Measurements from ENCODE around the gene IMPDH1. TPM values are rescaled to one million over a fixed set of nuclear protein-coding genes. Genes with fewer than 3 reads are reported as not detected.

The IMPDH1 gene
- total RNA-seq, 5 donors from 2014 or later (not counting 1 experiment from before 2014, with no cell fraction given), result 39.9 to 73.3 (median 65.6) TPM

DNA sequence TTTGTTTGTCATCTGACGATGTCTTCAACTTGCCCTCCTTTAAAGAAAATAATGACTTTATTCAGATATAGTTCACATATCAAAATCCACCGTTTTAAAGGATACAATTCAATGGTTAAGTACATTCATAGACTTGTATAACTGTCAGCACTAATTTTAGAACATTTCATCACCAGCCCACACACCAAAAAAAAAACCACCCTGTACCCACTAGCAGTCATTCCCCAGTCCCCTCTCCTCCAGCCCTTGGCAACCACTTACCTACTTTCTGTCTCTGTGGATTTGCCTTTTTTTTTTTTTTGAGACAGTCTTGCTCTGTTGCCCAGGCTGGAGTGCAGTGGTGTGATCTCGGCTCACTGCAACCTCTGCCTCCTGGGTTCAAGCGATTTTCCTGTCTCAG, 40.6 kb upstream of the IMPDH1 start:
- Mint-ChIP-seq H3K4me3 (no peak overlapping the region), H3K9me3 (no peaks in the 10 kb centered on the region), H3K4me1 (peaks cover 4 to 6% (median 6%) of the 10 kb centered on the region in 3 donors), H3K36me3 (no peaks in the 10 kb centered on the region), H3K27me3 (no peaks in the 10 kb centered on the region), H3K27ac (no peak overlapping the region)
- 80% methylated on average over 1 of the region's 4 CpGs for WGBS (ENCODE audit: insufficient coverage)
- peaks cover 0 to 6% of the 10 kb centered on the region in 2 experiments for H3K4me1 ChIP-seq (ENCODE audit: control insufficient read depth in 1 of 2, extremely low read depth in 1 of 2, insufficient read depth in 2 of 2, low read length in 2 of 2)
- no peaks in the 10 kb centered on the region for H3K36me3 ChIP-seq (ENCODE audit: control insufficient read depth in 2 of 2, extremely low read depth in 1 of 2, insufficient read depth in 1 of 2, low read length in 1 of 2)
- H3K27me3 ChIP-seq (replicated peaks in 1 of 2; ENCODE audit: control insufficient read depth in 2 of 2, extremely low read depth in 1 of 2, insufficient read depth in 2 of 2, low read length in 1 of 2), result peaks cover 0 to 8% of the 10 kb centered on the region in 2 experiments
- no peak for ATAC-seq (replicated peaks in 1 of 4)
- H3K4me3 ChIP-seq (ENCODE audit: control insufficient read depth in 1 of 2, extremely low read depth in 1 of 2, low read length in 1 of 2), result no peak overlapping the region
- POLR2A ChIA-PET, result no interaction called here
- CTCF ChIA-PET, result no interaction called here
- DNase-seq, result no peak
- H3K27ac ChIP-seq (ENCODE audit: low read length), result no peak overlapping the region
- H3K9me3 ChIP-seq, result no peaks in the 10 kb centered on the region

DNA sequence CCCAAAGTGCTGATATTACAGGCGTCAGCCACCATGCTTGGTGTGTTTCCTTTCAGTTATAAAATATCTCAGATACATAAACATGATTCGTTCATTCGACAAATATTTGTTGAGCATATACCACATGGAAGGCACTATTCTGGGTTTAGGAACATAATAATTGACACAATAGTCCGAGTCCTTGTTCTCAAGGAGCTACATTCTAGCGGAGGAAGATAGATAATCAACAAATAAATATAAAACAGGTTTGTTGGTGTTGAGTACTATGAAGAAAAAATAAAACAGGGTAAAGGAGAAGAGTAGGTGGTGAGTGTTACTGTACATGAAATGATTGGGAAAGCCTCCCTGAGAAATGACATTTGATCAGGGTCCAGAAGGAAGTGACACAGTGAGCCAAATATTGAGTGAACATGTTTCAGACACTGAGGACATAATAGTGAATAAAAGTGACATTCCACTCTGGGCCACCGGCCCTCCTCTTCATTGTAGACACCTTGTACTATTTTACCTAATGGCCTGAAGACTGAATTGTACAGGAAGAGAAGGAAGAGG, 39.0 kb upstream of the IMPDH1 start:
- no CpG with 5 or more reads among the region's 6 CpGs for WGBS (ENCODE audit: insufficient coverage)
- POLR2A ChIA-PET, result no interaction called here
- H3K9me3 ChIP-seq, result no peaks in the 10 kb centered on the region
- Mint-ChIP-seq H3K4me1 (no peaks in the 10 kb centered on the region), H3K4me3 (no peak overlapping the region), H3K27me3 (no peaks in the 10 kb centered on the region), H3K9me3 (no peaks in the 10 kb centered on the region), H3K27ac (no peak overlapping the region), H3K36me3 (no peaks in the 10 kb centered on the region)
- H3K4me1 ChIP-seq (ENCODE audit: control insufficient read depth in 1 of 2, extremely low read depth in 1 of 2, insufficient read depth in 2 of 2, low read length in 2 of 2), result no peaks in the 10 kb centered on the region
- no peak overlapping the region for H3K4me3 ChIP-seq (ENCODE audit: control insufficient read depth in 1 of 2, extremely low read depth in 1 of 2, low read length in 1 of 2)
- no peaks in the 10 kb centered on the region for H3K36me3 ChIP-seq (ENCODE audit: control insufficient read depth in 2 of 2, extremely low read depth in 1 of 2, insufficient read depth in 1 of 2, low read length in 1 of 2)
- no peaks in the 10 kb centered on the region for H3K27me3 ChIP-seq (replicated peaks in 1 of 2; ENCODE audit: control insufficient read depth in 2 of 2, extremely low read depth in 1 of 2, insufficient read depth in 2 of 2, low read length in 1 of 2)
- no peak overlapping the region for H3K27ac ChIP-seq (ENCODE audit: low read length)
- DNase-seq, result no peak
- no peak for ATAC-seq (replicated peaks in 1 of 4)
- CTCF ChIA-PET, result interaction anchor here (0.7 to 1.3 kb wide), 2 partner anchors 20 to 22 kb away, joined by 4 to 5 read pairs; no protein-coding TSS in a partner anchor

DNA sequence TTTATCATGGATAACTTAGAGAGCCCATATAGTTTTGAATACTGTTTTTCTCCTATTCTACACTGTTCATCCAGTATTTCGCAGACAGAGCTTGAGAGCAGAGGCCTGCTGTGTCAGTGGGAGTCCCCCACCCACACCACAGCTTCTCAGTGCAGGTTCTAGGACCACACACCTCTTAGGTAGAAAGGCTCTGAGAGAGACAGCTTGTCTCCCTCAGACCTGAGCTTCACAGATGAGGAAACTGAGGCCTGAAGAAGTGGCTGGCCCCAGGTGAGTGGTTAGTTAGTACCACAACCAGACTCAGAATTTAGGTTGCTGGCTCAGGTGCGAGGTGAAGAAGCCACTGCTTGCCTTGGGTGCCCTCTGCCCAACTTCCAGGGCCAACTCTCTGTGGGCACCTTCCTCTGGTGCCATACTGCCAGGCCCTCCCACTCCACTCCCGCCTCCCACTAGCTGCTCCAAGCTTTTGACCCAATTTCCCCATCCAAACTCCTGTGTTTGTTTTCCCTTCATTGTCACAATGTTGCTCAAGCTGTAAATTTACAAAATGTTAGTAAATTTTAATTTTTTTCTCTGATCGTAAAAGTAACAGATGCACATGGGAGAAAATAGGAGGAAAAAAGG, 38.3 kb upstream of the IMPDH1 start:
- H3K36me3 Mint-ChIP-seq, result no peaks in the 10 kb centered on the region
- Histone ChIP-seq H3K27me3 (replicated peaks in 1 of 2; ENCODE audit: control insufficient read depth in 2 of 2, extremely low read depth in 1 of 2, insufficient read depth in 2 of 2, low read length in 1 of 2) (no peaks in the 10 kb centered on the region), H3K9me3 (no peaks in the 10 kb centered on the region), H3K36me3 (ENCODE audit: control insufficient read depth in 2 of 2, extremely low read depth in 1 of 2, insufficient read depth in 1 of 2, low read length in 1 of 2) (no peaks in the 10 kb centered on the region), H3K27ac (ENCODE audit: low read length) (no peak overlapping the region), H3K4me3 (ENCODE audit: control insufficient read depth in 1 of 2, extremely low read depth in 1 of 2, low read length in 1 of 2) (no peak overlapping the region), H3K4me1 (ENCODE audit: control insufficient read depth in 1 of 2, extremely low read depth in 1 of 2, insufficient read depth in 2 of 2, low read length in 2 of 2) (no peaks in the 10 kb centered on the region)
- no peaks in the 10 kb centered on the region for H3K27me3 Mint-ChIP-seq
- ChIA-PET CTCF (no interaction called here), POLR2A (no interaction called here)
- H3K27ac Mint-ChIP-seq, result no peak overlapping the region
- no peak overlapping the region for H3K4me3 Mint-ChIP-seq
- DNase-seq, result no peak
- H3K9me3 Mint-ChIP-seq, result no peaks in the 10 kb centered on the region
- no peaks in the 10 kb centered on the region for H3K4me1 Mint-ChIP-seq
- WGBS (ENCODE audit: insufficient coverage), result no CpG with 5 or more reads among the region's 4 CpGs
- ATAC-seq (replicated peaks in 1 of 4), result no peak

DNA sequence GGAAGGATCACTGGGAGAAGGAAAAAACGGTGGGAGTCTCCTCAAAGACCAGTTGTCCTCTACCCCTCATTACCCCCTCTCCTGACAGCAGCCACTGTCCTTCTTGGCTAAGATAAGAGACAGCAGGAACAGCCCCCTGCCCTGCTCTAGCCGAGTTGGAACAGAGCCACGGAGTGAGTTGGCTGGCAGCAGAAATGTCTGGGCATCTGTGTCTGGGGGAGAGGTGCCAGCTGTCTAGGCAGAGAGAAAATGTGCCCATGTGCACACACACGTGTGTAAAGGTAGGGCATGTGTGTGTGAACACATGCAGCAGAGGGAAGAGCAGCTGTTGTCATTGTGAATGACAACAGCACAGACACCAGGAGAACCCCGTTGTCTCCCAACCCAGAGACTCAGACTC, 36.5 kb upstream of the IMPDH1 start:
- DNase-seq, result no peak
- Mint-ChIP-seq H3K36me3 (no peaks in the 10 kb centered on the region), H3K27me3 (no peaks in the 10 kb centered on the region), H3K9me3 (no peaks in the 10 kb centered on the region), H3K4me3 (no peak overlapping the region), H3K27ac (no peak overlapping the region), H3K4me1 (no peaks in the 10 kb centered on the region)
- ATAC-seq (replicated peaks in 1 of 4), result no peak
- H3K4me3 ChIP-seq (ENCODE audit: control insufficient read depth in 1 of 2, extremely low read depth in 1 of 2, low read length in 1 of 2), result no peak overlapping the region
- ChIA-PET CTCF (no interaction called here), POLR2A (no interaction called here)
- no peaks in the 10 kb centered on the region for H3K36me3 ChIP-seq (ENCODE audit: control insufficient read depth in 2 of 2, extremely low read depth in 1 of 2, insufficient read depth in 1 of 2, low read length in 1 of 2)
- no peaks in the 10 kb centered on the region for H3K4me1 ChIP-seq (ENCODE audit: control insufficient read depth in 1 of 2, extremely low read depth in 1 of 2, insufficient read depth in 2 of 2, low read length in 2 of 2)
- H3K9me3 ChIP-seq, result no peaks in the 10 kb centered on the region
- WGBS (ENCODE audit: insufficient coverage), result 57% methylated on average over 3 of the region's 5 CpGs
- H3K27ac ChIP-seq (ENCODE audit: low read length), result no peak overlapping the region
- H3K27me3 ChIP-seq (replicated peaks in 1 of 2; ENCODE audit: control insufficient read depth in 2 of 2, extremely low read depth in 1 of 2, insufficient read depth in 2 of 2, low read length in 1 of 2), result no peaks in the 10 kb centered on the region

DNA sequence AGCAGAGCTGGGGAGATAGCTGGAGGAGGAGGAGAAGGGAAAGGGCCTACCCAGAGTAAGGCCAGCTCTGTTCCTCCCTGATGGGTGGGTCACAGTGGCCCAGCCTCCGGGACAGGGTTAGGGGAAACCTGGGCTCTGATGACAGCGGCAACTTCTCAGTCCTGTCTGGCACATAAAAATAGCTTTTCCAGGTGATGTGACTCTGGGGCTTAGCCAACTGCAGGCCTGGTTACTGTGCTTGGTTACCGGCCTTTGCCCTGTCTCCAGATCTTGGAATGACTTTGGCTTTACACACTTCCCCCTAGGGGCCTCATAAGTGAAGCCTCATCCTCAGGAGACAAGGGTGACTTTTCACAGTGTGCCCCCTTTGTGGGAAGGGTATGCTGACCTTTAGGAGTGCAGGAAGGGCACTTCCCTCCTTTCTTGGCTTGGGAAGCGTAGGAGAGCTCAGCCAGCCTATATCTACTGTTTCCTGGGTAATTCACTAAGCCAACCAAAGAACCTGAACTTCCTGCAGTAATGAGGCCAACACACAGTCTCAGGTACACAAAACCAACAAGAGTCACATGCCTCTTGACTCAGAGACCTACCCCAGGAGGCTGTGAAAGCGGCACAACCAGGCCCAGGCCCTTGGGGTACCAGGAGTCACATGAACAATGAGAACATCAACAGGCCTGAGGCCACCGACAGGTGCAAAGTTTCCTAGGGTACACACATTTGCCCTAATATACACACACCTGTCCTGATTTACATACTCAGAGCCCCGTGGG, 34.2 kb upstream of the IMPDH1 start:
- H3K27me3 ChIP-seq (replicated peaks in 1 of 2; ENCODE audit: control insufficient read depth in 2 of 2, extremely low read depth in 1 of 2, insufficient read depth in 2 of 2, low read length in 1 of 2), result no peaks in the 10 kb centered on the region
- Mint-ChIP-seq H3K36me3 (no peaks in the 10 kb centered on the region), H3K4me3 (no peak overlapping the region), H3K4me1 (no peaks in the 10 kb centered on the region), H3K9me3 (no peaks in the 10 kb centered on the region), H3K27me3 (no peaks in the 10 kb centered on the region), H3K27ac (no peak overlapping the region)
- ChIA-PET CTCF (interaction anchor here in 1 of 2 donors (1.6 kb wide), 2 partner anchors 15 to 17 kb away, joined by 4 to 5 read pairs; no protein-coding TSS in a partner anchor), POLR2A (no interaction called here)
- no peaks in the 10 kb centered on the region for H3K4me1 ChIP-seq (ENCODE audit: control insufficient read depth in 1 of 2, extremely low read depth in 1 of 2, insufficient read depth in 2 of 2, low read length in 2 of 2)
- 75% methylated on average over 3 of the region's 7 CpGs for WGBS (ENCODE audit: insufficient coverage)
- H3K27ac ChIP-seq (ENCODE audit: low read length), result no peak overlapping the region
- DNase-seq, result no peak
- no peak overlapping the region for H3K4me3 ChIP-seq (ENCODE audit: control insufficient read depth in 1 of 2, extremely low read depth in 1 of 2, low read length in 1 of 2)
- ATAC-seq (replicated peaks in 1 of 4), result peak in 2 of 4 experiments; percentile 23 to 26
- no peaks in the 10 kb centered on the region for H3K9me3 ChIP-seq
- no peaks in the 10 kb centered on the region for H3K36me3 ChIP-seq (ENCODE audit: control insufficient read depth in 2 of 2, extremely low read depth in 1 of 2, insufficient read depth in 1 of 2, low read length in 1 of 2)

DNA sequence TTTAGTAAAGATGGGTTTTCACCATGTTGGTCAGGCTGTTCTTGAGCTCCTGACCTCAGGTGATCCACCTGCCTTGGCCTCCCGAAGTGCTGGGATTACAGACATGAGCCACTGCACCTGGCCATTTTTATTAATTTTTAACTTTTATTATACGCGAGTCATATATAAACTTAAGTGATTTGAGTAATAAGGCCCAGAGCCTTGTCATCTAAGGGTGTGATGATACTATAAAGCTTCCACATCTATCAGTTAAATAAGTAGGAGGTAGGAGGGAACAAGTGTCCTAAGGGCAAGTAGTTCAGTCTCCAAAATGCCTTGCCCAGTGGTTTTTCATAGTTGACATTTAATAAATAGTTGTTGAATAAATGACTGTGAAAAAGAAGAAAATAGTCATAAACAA, 32.6 kb upstream of the IMPDH1 start:
- no peaks in the 10 kb centered on the region for H3K36me3 ChIP-seq (ENCODE audit: control insufficient read depth in 2 of 2, extremely low read depth in 1 of 2, insufficient read depth in 1 of 2, low read length in 1 of 2)
- H3K4me1 Mint-ChIP-seq, result no peaks in the 10 kb centered on the region
- DNase-seq (no peak), ATAC-seq (replicated peaks in 1 of 4) (no peak)
- no peaks in the 10 kb centered on the region for H3K9me3 Mint-ChIP-seq
- H3K27me3 Mint-ChIP-seq, result no peaks in the 10 kb centered on the region
- H3K4me3 Mint-ChIP-seq, result no peak overlapping the region
- no CpG with 5 or more reads among the region's 3 CpGs for WGBS (ENCODE audit: insufficient coverage)
- no peaks in the 10 kb centered on the region for H3K4me1 ChIP-seq (ENCODE audit: control insufficient read depth in 1 of 2, extremely low read depth in 1 of 2, insufficient read depth in 2 of 2, low read length in 2 of 2)
- H3K4me3 ChIP-seq (ENCODE audit: control insufficient read depth in 1 of 2, extremely low read depth in 1 of 2, low read length in 1 of 2), result no peak overlapping the region
- H3K27me3 ChIP-seq (replicated peaks in 1 of 2; ENCODE audit: control insufficient read depth in 2 of 2, extremely low read depth in 1 of 2, insufficient read depth in 2 of 2, low read length in 1 of 2), result peaks cover 0 to 5% of the 10 kb centered on the region in 2 experiments
- H3K27ac ChIP-seq (ENCODE audit: low read length), result no peak overlapping the region
- no peak overlapping the region for H3K27ac Mint-ChIP-seq
- ChIA-PET CTCF (interaction anchor here in 1 of 2 donors (1.1 kb wide), 1 partner anchor 42 kb away, joined by 3 read pairs; no protein-coding TSS in a partner anchor), POLR2A (no interaction called here)
- H3K9me3 ChIP-seq, result no peaks in the 10 kb centered on the region
- H3K36me3 Mint-ChIP-seq, result no peaks in the 10 kb centered on the region
